IMR-90 (cell line): Measurements from ENCODE around the gene ID2. TPM values are rescaled to one million over a fixed set of nuclear protein-coding genes. Genes with fewer than 3 reads are reported as not detected.

Source experiments
- ATAC-seq: fragments of 200-7000 bp; cut with Tn5 transposase; 2 replicates; pipeline ENCODE4 v1.9.1; 2020; ENCODE audit warnings: low read depth, mild to moderate bottlenecking, moderate library complexity
- BruUV-seq: library from RNA; stranded (reverse); fragments of 400-500 nt; replicated peaks from 2 replicates; lab custom pipeline; 2021; lab: Mats Ljungman, UMichigan
- CTCF ChIA-PET: fragments of 300-600 bp; formaldehyde crosslinking; extraction: SDS; loops from one replicate; lab custom pipeline; 2021; ENCODE audit warnings: antibody characterized with exemption; lab: Yijun Ruan, JAX
- POLR2A ChIA-PET: fragments of 300-600 bp; sonication (Branson Sonifier 250); formaldehyde crosslinking; loops from one replicate; lab custom pipeline; 2022; ENCODE audit warnings: antibody characterized with exemption; ENCODE audit not compliant: unreplicated experiment; lab: Charles Lee
- DNase-seq: peaks from one replicate; pipeline ENCODE4 v3.0.0; 2013
- H2AFZ ChIP-seq: replicated peaks from 2 replicates; pipeline ENCODE3; 2013; ENCODE audit warnings: low read length, mild to moderate bottlenecking; ENCODE audit not compliant: poor library complexity
- H2AK5ac ChIP-seq: 2 replicates; pipeline ENCODE4 v1.6.1; 2013; ENCODE audit warnings: low read depth, low read length, inconsistent platforms
- H2AK9ac ChIP-seq: replicated peaks from 2 replicates; pipeline ENCODE3; 2013; ENCODE audit warnings: mild to moderate bottlenecking, low read depth, low read length, moderate library complexity; ENCODE audit not compliant: poor library complexity
- H2BK120ac ChIP-seq: 2 replicates; pipeline ENCODE4 v1.6.1; 2013; ENCODE audit warnings: low read depth, low read length, inconsistent platforms
- H2BK15ac ChIP-seq: 3 replicates; pipeline ENCODE4 v1.6.1; 2013; ENCODE audit warnings: low read depth, low read length, inconsistent platforms
- H2BK20ac ChIP-seq: 2 replicates; pipeline ENCODE4 v1.6.1; 2013; ENCODE audit warnings: low read depth, mild to moderate bottlenecking, inconsistent platforms, low read length, moderate library complexity
- H2BK5ac ChIP-seq: 2 replicates; pipeline ENCODE4 v1.6.1; 2013; ENCODE audit warnings: mild to moderate bottlenecking, low read depth, low read length, inconsistent platforms; ENCODE audit not compliant: poor library complexity, severe bottlenecking
- H3K14ac ChIP-seq: replicated peaks from 2 replicates; pipeline ENCODE4 v1.6.1; 2013; ENCODE audit warnings: low read depth, low read length, inconsistent platforms
- H3K18ac ChIP-seq: 2 replicates; pipeline ENCODE4 v1.6.1; 2013; ENCODE audit warnings: low read depth, low read length, control low read depth
- H3K23ac ChIP-seq: 2 replicates; pipeline ENCODE4 v1.6.1; 2013; ENCODE audit warnings: low read depth, low read length, inconsistent platforms
- H3K27ac ChIP-seq: 2 replicates; pipeline ENCODE4 v1.5.1; 2013; ENCODE audit warnings: mild to moderate bottlenecking, control low read depth, low read length; ENCODE audit not compliant: insufficient read depth
- H3K27me3 ChIP-seq: 2 replicates; pipeline ENCODE4 v1.6.1; 2013; ENCODE audit warnings: low read length; ENCODE audit not compliant: control insufficient read depth, insufficient read depth
- H3K36me3 ChIP-seq: 2 replicates; pipeline ENCODE4 v1.6.1; 2013; ENCODE audit warnings: low read length, mixed read lengths; ENCODE audit not compliant: control insufficient read depth, insufficient read depth
- H3K4ac ChIP-seq: 2 replicates; pipeline ENCODE4 v1.6.1; 2013; ENCODE audit warnings: low read depth, low read length, inconsistent platforms
- H3K4me1 ChIP-seq: 2 replicates; pipeline ENCODE4 v1.6.1; 2013; ENCODE audit warnings: low read length, mixed read lengths; ENCODE audit not compliant: control insufficient read depth, insufficient read depth
- H3K4me2 ChIP-seq: 2 replicates; pipeline ENCODE4 v1.6.1; 2013; ENCODE audit warnings: low read depth, mild to moderate bottlenecking, control low read depth, low read length, moderate library complexity
- H3K4me3 ChIP-seq: 2 replicates; pipeline ENCODE4 v1.5.1; 2013; ENCODE audit warnings: low read depth, mild to moderate bottlenecking, control low read depth, low read length, moderate library complexity; ENCODE audit not compliant: insufficient read depth
- H3K56ac ChIP-seq: 2 replicates; pipeline ENCODE4 v1.6.1; 2013; ENCODE audit warnings: low read length, inconsistent platforms; ENCODE audit not compliant: insufficient read depth; ENCODE audit errors: extremely low read depth
- H3K79me1 ChIP-seq, 2 experiments: 2 replicates each; pipeline ENCODE4 v1.6.1; 2013; ENCODE audit warnings: low read length in 2 of 2, inconsistent platforms in 1 of 2, low read depth in 1 of 2
- H3K9ac ChIP-seq: 2 replicates; pipeline ENCODE4 v1.6.1; 2013; ENCODE audit warnings: low read depth, low read length, control low read depth
- H3K9me1 ChIP-seq: 2 replicates; pipeline ENCODE4 v1.6.1; 2013; ENCODE audit warnings: low read length, inconsistent platforms; ENCODE audit not compliant: insufficient read depth
- H3K9me3 ChIP-seq: 2 replicates; pipeline ENCODE4 v1.6.1; 2013; ENCODE audit warnings: low read length; ENCODE audit not compliant: control insufficient read depth, insufficient read depth
- H4K20me1 ChIP-seq: 2 replicates; pipeline ENCODE4 v1.6.1; 2013; ENCODE audit warnings: low read length, inconsistent platforms; ENCODE audit not compliant: insufficient read depth
- H4K5ac ChIP-seq: 2 replicates; pipeline ENCODE4 v1.6.1; 2013; ENCODE audit warnings: mild to moderate bottlenecking, low read depth, low read length, control low read depth
- H4K8ac ChIP-seq, 2 experiments: 2 replicates each; pipeline ENCODE4 v1.6.1; 2013; ENCODE audit warnings: low read depth in 2 of 2, low read length in 2 of 2, control low read depth in 1 of 2, inconsistent platforms in 1 of 2
- H4K91ac ChIP-seq: 2 replicates; pipeline ENCODE4 v1.6.1; 2013; ENCODE audit warnings: low read depth, low read length, inconsistent platforms; ENCODE audit not compliant: insufficient read depth
- BHLHE40 ChIP-seq: fragments of 150-350 bp; IDR thresholded peaks from 2 replicates; pipeline ENCODE4 v1.6.1; 2016; ENCODE audit warnings: mild to moderate bottlenecking, low read depth, low read length
- CEBPB ChIP-seq: IDR thresholded peaks from 2 replicates; pipeline ENCODE4 v1.6.1; 2012; ENCODE audit warnings: low read depth, low read length, improper control_type of control experiment
- CHD1 ChIP-seq: IDR thresholded peaks from 2 replicates; pipeline ENCODE4 v1.6.1; 2012; ENCODE audit warnings: low read depth, low read length, improper control_type of control experiment
- FOS ChIP-seq: fragments of 150-350 bp; IDR thresholded peaks from 2 replicates; pipeline ENCODE4 v1.6.1; 2016; ENCODE audit warnings: low read depth, low read length
- MAFK ChIP-seq: IDR thresholded peaks from 2 replicates; pipeline ENCODE4 v1.6.1; 2012; ENCODE audit warnings: low read depth, low read length, improper control_type of control experiment
- MAZ ChIP-seq: IDR thresholded peaks from 2 replicates; pipeline ENCODE4 v1.6.1; 2012; ENCODE audit warnings: low read depth, mild to moderate bottlenecking, low read length, improper control_type of control experiment, moderate library complexity, borderline replicate concordance
- MXI1 ChIP-seq: IDR thresholded peaks from 2 replicates; pipeline ENCODE4 v1.6.1; 2012; ENCODE audit warnings: low read depth, mild to moderate bottlenecking, low read length, moderate library complexity, borderline replicate concordance
- NFE2L2 ChIP-seq: fragments of 150-350 bp; IDR thresholded peaks from 2 replicates; pipeline ENCODE4 v1.6.1; 2016; ENCODE audit warnings: low read depth, mild to moderate bottlenecking, low read length
- POLR2A ChIP-seq: IDR thresholded peaks from 2 replicates; pipeline ENCODE4 v1.6.1; 2012; ENCODE audit warnings: mild to moderate bottlenecking, low read depth, low read length
- RAD21 ChIP-seq: IDR thresholded peaks from 2 replicates; pipeline ENCODE4 v1.6.1; 2012; ENCODE audit warnings: low read length, improper control_type of control experiment
- RCOR1 ChIP-seq: IDR thresholded peaks from 2 replicates; pipeline ENCODE4 v1.6.1; 2012; ENCODE audit warnings: mild to moderate bottlenecking, low read length, improper control_type of control experiment; ENCODE audit not compliant: insufficient replicate concordance
- RFX5 ChIP-seq: IDR thresholded peaks from 2 replicates; pipeline ENCODE4 v1.8.0; 2012; ENCODE audit warnings: low read depth, mild to moderate bottlenecking, low read length, moderate library complexity
- SMC3 ChIP-seq: fragments of 150-350 bp; IDR thresholded peaks from 2 replicates; pipeline ENCODE4 v1.6.1; 2016; ENCODE audit warnings: low read depth, mild to moderate bottlenecking, antibody characterized with exemption, low read length, moderate library complexity
- WGBS, 2 experiments: methylation state at CpG; one replicate each; pipeline versions ENCODE4 v1.1.5 to v1.1.7; 2013; ENCODE audit warnings: missing lambda C conversion rate in 2 of 2; ENCODE audit not compliant: insufficient read length in 1 of 2; ENCODE audit errors: extremely low coverage in 2 of 2; 5-methylcytosine and 5-hydroxymethylcytosine counted together
- dilution Hi-C: fragments of 300-500 bp; cut with HindIII; formaldehyde crosslinking; loops from one replicate; pipeline ENCODE4 v1.14.3; 2018; ENCODE audit warnings: low sequenced_read_pairs; ENCODE audit not compliant: unreplicated experiment
- in situ Hi-C: fragments of 300-500 bp; cut with MboI; formaldehyde crosslinking; loops from 3 replicates; pipeline ENCODE4 v1.14.3; 2019; ENCODE audit warnings: low sequenced_read_pairs, inconsistent platforms, mixed read lengths
- intact Hi-C: fragments of 100-400 bp; cut with micrococcal nuclease; formaldehyde crosslinking; loops from 2 replicates; pipeline ENCODE4 v1.10.0; 2022
- polyA plus RNA-seq, 3 experiments: library from polyadenylated mRNA; depleted of rRNA; stranded (reverse); fragments of >200 nt; gene quantifications; 2 replicates each; pipeline ENCODE4 v1.2.3, GENCODE V29; 2012; ENCODE audit warnings: low replicate concordance in 1 of 3
- total RNA-seq: library from RNA; depleted of rRNA; stranded (reverse); fragments of >200 nt; gene quantifications from 2 replicates; pipeline ENCODE4 v1.2.3, GENCODE V29; 2012
- TF ChIP-seq, protein P1 (sequence below): fragments of 150-350 bp; IDR thresholded peaks from 2 replicates; pipeline ENCODE4 v1.6.1; 2016; ENCODE audit warnings: low read depth, mild to moderate bottlenecking, low read length, moderate library complexity, borderline replicate concordance
- TF ChIP-seq, protein P2 (sequence below): fragments of 150-350 bp; IDR thresholded peaks from 2 replicates; pipeline ENCODE4 v1.6.1; 2017; ENCODE audit warnings: mild to moderate bottlenecking, antibody characterized with exemption, low read length, low read depth
- TF ChIP-seq, protein P3 (sequence below): conservative IDR thresholded peaks from 2 replicates; pipeline ENCODE4 v1.5.1; 2012; ENCODE audit warnings: mild to moderate bottlenecking, low read depth, low read length, improper control_type of control experiment

The ID2 gene
- total and polyA plus RNA-seq, 2 of the 4 experiments (the other 2 are of a cell fraction): 264 to 389 TPM

DNA sequence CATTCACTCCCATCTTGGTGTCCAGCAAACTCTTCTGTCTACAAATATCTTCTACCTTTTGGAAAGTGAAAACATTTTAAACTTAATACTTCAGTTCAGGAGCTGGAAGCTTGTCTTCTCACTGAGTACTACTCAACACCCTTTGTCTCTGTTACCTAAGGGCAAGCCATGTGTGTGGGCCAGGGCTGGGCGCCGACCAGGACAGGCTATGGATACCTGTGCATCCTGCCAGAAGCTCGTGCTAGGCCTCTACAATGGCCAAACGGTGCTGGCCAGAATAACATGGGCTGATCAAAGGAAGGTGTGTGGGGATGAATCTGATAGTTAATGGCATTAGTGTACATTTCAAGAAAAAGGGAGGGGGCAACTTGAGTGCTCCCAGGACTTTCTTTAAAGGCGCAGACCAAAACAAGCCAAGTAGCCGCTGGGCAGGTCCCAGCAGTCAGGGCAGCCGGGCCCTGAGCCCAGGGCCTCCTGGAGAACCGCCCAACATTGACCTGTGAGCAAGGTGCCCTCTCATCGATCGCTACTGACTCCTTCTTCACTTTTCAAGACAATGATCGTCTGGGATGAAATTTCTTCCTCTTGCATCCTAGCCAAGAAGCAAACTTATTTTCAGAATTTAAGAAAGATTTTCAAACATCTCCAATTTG is 29.0 kb upstream of the ID2 start:
- ChIA-PET POLR2A (no interaction called here), CTCF (no interaction called here)
- Histone ChIP-seq H3K23ac (no peak overlapping the region), H2BK5ac (no peak overlapping the region), H3K79me1 (no peaks in the 10 kb centered on the region), H3K27ac (no peak overlapping the region), H3K56ac (no peak overlapping the region), H3K4ac (no peak overlapping the region), H2AFZ (no peak overlapping the region), H2BK120ac (no peak overlapping the region), H3K9ac (no peak overlapping the region), H2AK9ac (no peak overlapping the region), H3K9me3 (peaks cover 2% of the 10 kb centered on the region; the same call in 1 of the 2 replicates), H3K9me1 (no peaks in the 10 kb centered on the region), H4K5ac (no peak overlapping the region), H3K36me3 (no peaks in the 10 kb centered on the region), H4K8ac (no peak overlapping the region), H2BK20ac (no peak overlapping the region), H3K4me1 (peaks cover 4% of the 10 kb centered on the region), H3K4me3 (no peak overlapping the region), H3K18ac (no peak overlapping the region), H2BK15ac (no peak overlapping the region), H3K27me3 (no peaks in the 10 kb centered on the region; the same call in 1 of the 2 replicates), H4K91ac (no peak overlapping the region), H4K20me1 (no peaks in the 10 kb centered on the region), H2AK5ac (no peak overlapping the region), H3K14ac (no peak overlapping the region), H3K4me2 (no peak overlapping the region)
- no peak for TF ChIP-seq BHLHE40
- no peak for TF ChIP-seq SMC3
- TF ChIP-seq MAFK: no peak
- no peak for TF ChIP-seq RCOR1
- TF ChIP-seq NFE2L2: no peak
- no peak for TF ChIP-seq CEBPB
- TF ChIP-seq MXI1: no peak
- TF ChIP-seq, protein P1, sequence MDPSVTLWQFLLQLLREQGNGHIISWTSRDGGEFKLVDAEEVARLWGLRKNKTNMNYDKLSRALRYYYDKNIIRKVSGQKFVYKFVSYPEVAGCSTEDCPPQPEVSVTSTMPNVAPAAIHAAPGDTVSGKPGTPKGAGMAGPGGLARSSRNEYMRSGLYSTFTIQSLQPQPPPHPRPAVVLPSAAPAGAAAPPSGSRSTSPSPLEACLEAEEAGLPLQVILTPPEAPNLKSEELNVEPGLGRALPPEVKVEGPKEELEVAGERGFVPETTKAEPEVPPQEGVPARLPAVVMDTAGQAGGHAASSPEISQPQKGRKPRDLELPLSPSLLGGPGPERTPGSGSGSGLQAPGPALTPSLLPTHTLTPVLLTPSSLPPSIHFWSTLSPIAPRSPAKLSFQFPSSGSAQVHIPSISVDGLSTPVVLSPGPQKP: no peak
- no peak for TF ChIP-seq POLR2A
- no peak for TF ChIP-seq RAD21
- TF ChIP-seq MAZ: no peak
- no peak for TF ChIP-seq FOS
- no peak for TF ChIP-seq CHD1
- TF ChIP-seq, protein P2, sequence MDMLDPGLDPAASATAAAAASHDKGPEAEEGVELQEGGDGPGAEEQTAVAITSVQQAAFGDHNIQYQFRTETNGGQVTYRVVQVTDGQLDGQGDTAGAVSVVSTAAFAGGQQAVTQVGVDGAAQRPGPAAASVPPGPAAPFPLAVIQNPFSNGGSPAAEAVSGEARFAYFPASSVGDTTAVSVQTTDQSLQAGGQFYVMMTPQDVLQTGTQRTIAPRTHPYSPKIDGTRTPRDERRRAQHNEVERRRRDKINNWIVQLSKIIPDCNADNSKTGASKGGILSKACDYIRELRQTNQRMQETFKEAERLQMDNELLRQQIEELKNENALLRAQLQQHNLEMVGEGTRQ: no peak
- TF ChIP-seq, protein P3, sequence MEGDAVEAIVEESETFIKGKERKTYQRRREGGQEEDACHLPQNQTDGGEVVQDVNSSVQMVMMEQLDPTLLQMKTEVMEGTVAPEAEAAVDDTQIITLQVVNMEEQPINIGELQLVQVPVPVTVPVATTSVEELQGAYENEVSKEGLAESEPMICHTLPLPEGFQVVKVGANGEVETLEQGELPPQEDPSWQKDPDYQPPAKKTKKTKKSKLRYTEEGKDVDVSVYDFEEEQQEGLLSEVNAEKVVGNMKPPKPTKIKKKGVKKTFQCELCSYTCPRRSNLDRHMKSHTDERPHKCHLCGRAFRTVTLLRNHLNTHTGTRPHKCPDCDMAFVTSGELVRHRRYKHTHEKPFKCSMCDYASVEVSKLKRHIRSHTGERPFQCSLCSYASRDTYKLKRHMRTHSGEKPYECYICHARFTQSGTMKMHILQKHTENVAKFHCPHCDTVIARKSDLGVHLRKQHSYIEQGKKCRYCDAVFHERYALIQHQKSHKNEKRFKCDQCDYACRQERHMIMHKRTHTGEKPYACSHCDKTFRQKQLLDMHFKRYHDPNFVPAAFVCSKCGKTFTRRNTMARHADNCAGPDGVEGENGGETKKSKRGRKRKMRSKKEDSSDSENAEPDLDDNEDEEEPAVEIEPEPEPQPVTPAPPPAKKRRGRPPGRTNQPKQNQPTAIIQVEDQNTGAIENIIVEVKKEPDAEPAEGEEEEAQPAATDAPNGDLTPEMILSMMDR: no peak
- no peak for TF ChIP-seq RFX5
- no peak for ATAC-seq
- dilution Hi-C loops: no loop called here
- in situ Hi-C loops: no loop called here
- BruUV-seq: no TSS peak
- WGBS, 2 experiments: 88% methylated on average over 5 of the region's 11 CpGs; no CpG with 5 or more reads in 1 of the 2 experiments
- no peak for DNase-seq
- intact Hi-C loops: no loop called here
